ENCODE results near the gene GRB2. TPM values are rescaled to one million over a fixed set of nuclear protein-coding genes. Genes with fewer than 3 reads are reported as not detected.
A peak's percentile ranks its signal among the peaks of the same experiment; 100 is the strongest.

The GRB2 gene
- total and polyA plus RNA-seq, 2 experiments from 2014 or later: 89.0 to 112 TPM

DNA sequence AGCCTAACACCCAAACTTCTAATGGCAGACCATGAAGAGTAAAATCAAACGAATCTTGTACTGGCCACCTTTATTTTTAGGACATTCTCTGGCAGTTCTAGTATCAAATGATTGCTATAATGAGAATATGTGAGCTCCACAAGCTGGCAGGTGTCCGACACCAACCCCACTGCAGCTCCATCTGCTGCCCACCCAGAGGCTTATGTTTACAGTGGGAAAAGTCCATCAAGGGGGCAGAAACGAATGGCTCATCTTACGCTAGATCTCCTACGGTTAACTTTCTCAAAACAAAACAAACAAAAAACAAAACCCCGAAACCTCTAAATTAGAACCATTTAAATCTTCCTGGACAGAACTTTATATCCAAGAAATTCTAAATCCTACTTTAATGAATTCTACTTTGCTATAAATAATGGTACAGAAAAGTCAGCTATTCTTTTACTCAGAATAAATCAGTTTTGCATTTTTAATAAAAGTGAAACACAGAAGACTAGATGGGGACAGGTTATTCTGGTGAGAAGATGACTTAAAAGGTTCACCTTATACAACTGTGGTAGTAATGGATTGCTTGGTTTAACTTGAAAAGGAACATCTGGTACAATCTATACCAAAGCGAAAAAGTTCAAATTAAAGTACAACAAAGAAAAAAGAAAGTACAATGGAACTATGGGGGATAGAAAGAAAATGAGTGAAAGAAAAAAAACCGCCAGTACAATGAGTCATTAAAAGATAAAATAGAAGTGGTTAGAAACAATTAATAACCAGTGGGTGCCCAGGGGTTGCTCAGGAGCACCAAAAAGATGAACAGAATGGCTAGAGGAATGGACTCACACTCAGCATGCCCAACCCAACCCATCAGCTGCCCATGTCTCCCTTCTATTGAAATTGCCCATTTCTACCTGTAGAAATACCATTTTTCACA lies 40.2 kb downstream of the GRB2 start:
- H3K79me2 ChIP-seq (replicated peaks; ENCODE audit: insufficient read depth): peaks cover 100% of the 10 kb centered on the region
- no peaks in the 10 kb centered on the region for H3K36me3 Mint-ChIP-seq (ENCODE audit: low read depth)
- no peaks in the 10 kb centered on the region for H3F3A ChIP-seq (replicated peaks; ENCODE audit: low read depth)
- no peaks in the 10 kb centered on the region for H3K9me2 ChIP-seq (ENCODE audit: insufficient read depth)
- no peak overlapping the region for H3K27ac Mint-ChIP-seq
- no peaks in the 10 kb centered on the region for H3K27me3 ChIP-seq (ENCODE audit: insufficient read depth)
- no peaks in the 10 kb centered on the region for H3K27me3 Mint-ChIP-seq (ENCODE audit: insufficient read depth, low read depth, poor library complexity)
- no peak overlapping the region for H3K4me3 Mint-ChIP-seq
- no peaks in the 10 kb centered on the region for H3K36me3 ChIP-seq (ENCODE audit: insufficient read depth)
- TF ChIP-seq ZNF114 (CRISPR knock-in tag; IDR thresholded peaks at IDR 0.05) (no peak), STAT1 (IDR thresholded peaks at IDR 0.05; ENCODE audit: unreplicated experiment) (no peak), EZH2 (IDR thresholded peaks at IDR 0.05; ENCODE audit: low read depth, unreplicated experiment) (no peak), ZNF331 (CRISPR knock-in tag; IDR thresholded peaks at IDR 0.05; ENCODE audit: low read depth) (no peak)
- TF ChIP-seq, protein P1, sequence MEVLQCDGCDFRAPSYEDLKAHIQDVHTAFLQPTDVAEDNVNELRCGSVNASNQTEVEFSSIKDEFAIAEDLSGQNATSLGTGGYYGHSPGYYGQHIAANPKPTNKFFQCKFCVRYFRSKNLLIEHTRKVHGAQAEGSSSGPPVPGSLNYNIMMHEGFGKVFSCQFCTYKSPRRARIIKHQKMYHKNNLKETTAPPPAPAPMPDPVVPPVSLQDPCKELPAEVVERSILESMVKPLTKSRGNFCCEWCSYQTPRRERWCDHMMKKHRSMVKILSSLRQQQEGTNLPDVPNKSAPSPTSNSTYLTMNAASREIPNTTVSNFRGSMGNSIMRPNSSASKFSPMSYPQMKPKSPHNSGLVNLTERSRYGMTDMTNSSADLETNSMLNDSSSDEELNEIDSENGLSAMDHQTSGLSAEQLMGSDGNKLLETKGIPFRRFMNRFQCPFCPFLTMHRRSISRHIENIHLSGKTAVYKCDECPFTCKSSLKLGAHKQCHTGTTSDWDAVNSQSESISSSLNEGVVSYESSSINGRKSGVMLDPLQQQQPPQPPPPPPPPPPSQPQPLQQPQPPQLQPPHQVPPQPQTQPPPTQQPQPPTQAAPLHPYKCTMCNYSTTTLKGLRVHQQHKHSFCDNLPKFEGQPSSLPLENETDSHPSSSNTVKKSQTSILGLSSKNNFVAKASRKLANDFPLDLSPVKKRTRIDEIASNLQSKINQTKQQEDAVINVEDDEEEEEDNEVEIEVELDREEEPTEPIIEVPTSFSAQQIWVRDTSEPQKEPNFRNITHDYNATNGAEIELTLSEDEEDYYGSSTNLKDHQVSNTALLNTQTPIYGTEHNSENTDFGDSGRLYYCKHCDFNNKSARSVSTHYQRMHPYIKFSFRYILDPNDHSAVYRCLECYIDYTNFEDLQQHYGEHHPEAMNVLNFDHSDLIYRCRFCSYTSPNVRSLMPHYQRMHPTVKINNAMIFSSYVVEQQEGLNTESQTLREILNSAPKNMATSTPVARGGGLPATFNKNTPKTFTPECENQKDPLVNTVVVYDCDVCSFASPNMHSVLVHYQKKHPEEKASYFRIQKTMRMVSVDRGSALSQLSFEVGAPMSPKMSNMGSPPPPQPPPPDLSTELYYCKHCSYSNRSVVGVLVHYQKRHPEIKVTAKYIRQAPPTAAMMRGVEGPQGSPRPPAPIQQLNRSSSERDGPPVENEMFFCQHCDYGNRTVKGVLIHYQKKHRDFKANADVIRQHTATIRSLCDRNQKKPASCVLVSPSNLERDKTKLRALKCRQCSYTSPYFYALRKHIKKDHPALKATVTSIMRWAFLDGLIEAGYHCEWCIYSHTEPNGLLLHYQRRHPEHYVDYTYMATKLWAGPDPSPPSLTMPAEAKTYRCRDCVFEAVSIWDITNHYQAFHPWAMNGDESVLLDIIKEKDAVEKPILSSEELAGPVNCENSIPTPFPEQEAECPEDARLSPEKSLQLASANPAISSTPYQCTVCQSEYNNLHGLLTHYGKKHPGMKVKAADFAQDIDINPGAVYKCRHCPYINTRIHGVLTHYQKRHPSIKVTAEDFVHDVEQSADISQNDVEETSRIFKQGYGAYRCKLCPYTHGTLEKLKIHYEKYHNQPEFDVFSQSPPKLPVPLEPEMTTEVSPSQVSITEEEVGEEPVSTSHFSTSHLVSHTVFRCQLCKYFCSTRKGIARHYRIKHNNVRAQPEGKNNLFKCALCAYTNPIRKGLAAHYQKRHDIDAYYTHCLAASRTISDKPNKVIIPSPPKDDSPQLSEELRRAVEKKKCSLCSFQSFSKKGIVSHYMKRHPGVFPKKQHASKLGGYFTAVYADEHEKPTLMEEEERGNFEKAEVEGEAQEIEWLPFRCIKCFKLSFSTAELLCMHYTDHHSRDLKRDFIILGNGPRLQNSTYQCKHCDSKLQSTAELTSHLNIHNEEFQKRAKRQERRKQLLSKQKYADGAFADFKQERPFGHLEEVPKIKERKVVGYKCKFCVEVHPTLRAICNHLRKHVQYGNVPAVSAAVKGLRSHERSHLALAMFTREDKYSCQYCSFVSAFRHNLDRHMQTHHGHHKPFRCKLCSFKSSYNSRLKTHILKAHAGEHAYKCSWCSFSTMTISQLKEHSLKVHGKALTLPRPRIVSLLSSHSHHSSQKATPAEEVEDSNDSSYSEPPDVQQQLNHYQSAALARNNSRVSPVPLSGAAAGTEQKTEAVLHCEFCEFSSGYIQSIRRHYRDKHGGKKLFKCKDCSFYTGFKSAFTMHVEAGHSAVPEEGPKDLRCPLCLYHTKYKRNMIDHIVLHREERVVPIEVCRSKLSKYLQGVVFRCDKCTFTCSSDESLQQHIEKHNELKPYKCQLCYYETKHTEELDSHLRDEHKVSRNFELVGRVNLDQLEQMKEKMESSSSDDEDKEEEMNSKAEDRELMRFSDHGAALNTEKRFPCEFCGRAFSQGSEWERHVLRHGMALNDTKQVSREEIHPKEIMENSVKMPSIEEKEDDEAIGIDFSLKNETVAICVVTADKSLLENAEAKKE (CRISPR knock-in tag; IDR thresholded peaks at IDR 0.05): no peak
- TF ChIP-seq, protein P2, sequence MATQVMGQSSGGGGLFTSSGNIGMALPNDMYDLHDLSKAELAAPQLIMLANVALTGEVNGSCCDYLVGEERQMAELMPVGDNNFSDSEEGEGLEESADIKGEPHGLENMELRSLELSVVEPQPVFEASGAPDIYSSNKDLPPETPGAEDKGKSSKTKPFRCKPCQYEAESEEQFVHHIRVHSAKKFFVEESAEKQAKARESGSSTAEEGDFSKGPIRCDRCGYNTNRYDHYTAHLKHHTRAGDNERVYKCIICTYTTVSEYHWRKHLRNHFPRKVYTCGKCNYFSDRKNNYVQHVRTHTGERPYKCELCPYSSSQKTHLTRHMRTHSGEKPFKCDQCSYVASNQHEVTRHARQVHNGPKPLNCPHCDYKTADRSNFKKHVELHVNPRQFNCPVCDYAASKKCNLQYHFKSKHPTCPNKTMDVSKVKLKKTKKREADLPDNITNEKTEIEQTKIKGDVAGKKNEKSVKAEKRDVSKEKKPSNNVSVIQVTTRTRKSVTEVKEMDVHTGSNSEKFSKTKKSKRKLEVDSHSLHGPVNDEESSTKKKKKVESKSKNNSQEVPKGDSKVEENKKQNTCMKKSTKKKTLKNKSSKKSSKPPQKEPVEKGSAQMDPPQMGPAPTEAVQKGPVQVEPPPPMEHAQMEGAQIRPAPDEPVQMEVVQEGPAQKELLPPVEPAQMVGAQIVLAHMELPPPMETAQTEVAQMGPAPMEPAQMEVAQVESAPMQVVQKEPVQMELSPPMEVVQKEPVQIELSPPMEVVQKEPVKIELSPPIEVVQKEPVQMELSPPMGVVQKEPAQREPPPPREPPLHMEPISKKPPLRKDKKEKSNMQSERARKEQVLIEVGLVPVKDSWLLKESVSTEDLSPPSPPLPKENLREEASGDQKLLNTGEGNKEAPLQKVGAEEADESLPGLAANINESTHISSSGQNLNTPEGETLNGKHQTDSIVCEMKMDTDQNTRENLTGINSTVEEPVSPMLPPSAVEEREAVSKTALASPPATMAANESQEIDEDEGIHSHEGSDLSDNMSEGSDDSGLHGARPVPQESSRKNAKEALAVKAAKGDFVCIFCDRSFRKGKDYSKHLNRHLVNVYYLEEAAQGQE (IDR thresholded peaks at IDR 0.05; ENCODE audit: unreplicated experiment): no peak
- TF ChIP-seq, protein P3, sequence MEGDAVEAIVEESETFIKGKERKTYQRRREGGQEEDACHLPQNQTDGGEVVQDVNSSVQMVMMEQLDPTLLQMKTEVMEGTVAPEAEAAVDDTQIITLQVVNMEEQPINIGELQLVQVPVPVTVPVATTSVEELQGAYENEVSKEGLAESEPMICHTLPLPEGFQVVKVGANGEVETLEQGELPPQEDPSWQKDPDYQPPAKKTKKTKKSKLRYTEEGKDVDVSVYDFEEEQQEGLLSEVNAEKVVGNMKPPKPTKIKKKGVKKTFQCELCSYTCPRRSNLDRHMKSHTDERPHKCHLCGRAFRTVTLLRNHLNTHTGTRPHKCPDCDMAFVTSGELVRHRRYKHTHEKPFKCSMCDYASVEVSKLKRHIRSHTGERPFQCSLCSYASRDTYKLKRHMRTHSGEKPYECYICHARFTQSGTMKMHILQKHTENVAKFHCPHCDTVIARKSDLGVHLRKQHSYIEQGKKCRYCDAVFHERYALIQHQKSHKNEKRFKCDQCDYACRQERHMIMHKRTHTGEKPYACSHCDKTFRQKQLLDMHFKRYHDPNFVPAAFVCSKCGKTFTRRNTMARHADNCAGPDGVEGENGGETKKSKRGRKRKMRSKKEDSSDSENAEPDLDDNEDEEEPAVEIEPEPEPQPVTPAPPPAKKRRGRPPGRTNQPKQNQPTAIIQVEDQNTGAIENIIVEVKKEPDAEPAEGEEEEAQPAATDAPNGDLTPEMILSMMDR (conservative IDR thresholded peaks at IDR 0.05; ENCODE audit: low read depth in 2 of 2): peak in 1 of 2 experiments; percentile 15; a peak in 1 of 4 replicates
- no peak overlapping the region for H3K27ac ChIP-seq (ENCODE audit: low read depth)
- no peak overlapping the region for H2AFZ ChIP-seq
- ATAC-seq (no peak), DNase-seq (ENCODE audit: low spot score) (no peak)
- H3K4me1 ChIP-seq (ENCODE audit: insufficient read depth): peaks cover 32% of the 10 kb centered on the region
- H3K4me3 ChIP-seq: no peak overlapping the region
- H3K4me2 ChIP-seq: no peak overlapping the region
- peaks cover 65% of the 10 kb centered on the region for H4K20me1 ChIP-seq (replicated peaks; ENCODE audit: insufficient read depth)
- H3K9me3 Mint-ChIP-seq: no peaks in the 10 kb centered on the region
- H3K4me1 Mint-ChIP-seq: peaks cover 22% of the 10 kb centered on the region

Data from GM23338 (cell line).